A673 (cell line): ENCODE measurements around the gene NDC1. TPM values are rescaled to one million over a fixed set of nuclear protein-coding genes. Genes with fewer than 3 reads are reported as not detected.

ENCODE experiments used
- BruUV-seq: library from RNA; stranded (reverse); fragments of 400-500 nt; replicated peaks from 2 replicates; lab custom pipeline; 2021; lab: Mats Ljungman, UMichigan
- CTCF ChIA-PET: fragments of 300-600 bp; sonication (Branson Sonifier 250); formaldehyde crosslinking; loops from one replicate; lab custom pipeline; 2022; ENCODE audit warnings: antibody characterized with exemption; lab: Charles Lee
- POLR2A ChIA-PET: fragments of 300-600 bp; sonication (Branson Sonifier 250); formaldehyde crosslinking; loops from one replicate; lab custom pipeline; 2022; ENCODE audit warnings: antibody characterized with exemption; ENCODE audit not compliant: low non-redundant PET; lab: Charles Lee
- DNase-seq: peaks from one replicate; pipeline ENCODE4 v3.0.0-alpha.2; 2015; ENCODE audit warnings: low spot score
- H3K27ac ChIP-seq: fragments of 200-600 bp; sonication (generic); 2 replicates; pipeline ENCODE4 v1.5.1; 2016; ENCODE audit warnings: mixed run types, low read depth, mild to moderate bottlenecking, mixed read lengths, antibody characterized with exemption, low read length; ENCODE audit not compliant: poor library complexity, severe bottlenecking
- H3K27me3 ChIP-seq: fragments of 200-600 bp; sonication (generic); replicated peaks from 2 replicates; pipeline ENCODE4 v1.6.1; 2017; ENCODE audit warnings: mixed run types, low read depth, mild to moderate bottlenecking, mixed read lengths, antibody characterized with exemption, low read length; ENCODE audit not compliant: insufficient read depth, poor library complexity
- H3K36me3 ChIP-seq: fragments of 200-600 bp; sonication (generic); 2 replicates; pipeline ENCODE4 v1.6.1; 2016; ENCODE audit warnings: mixed run types, mild to moderate bottlenecking, mixed read lengths, antibody characterized with exemption, low read length; ENCODE audit not compliant: insufficient read depth, poor library complexity, severe bottlenecking
- H3K4me1 ChIP-seq: fragments of 200-600 bp; sonication (generic); 2 replicates; pipeline ENCODE4 v1.6.1; 2017; ENCODE audit warnings: mixed run types, mild to moderate bottlenecking, mixed read lengths, antibody characterized with exemption, low read length; ENCODE audit not compliant: insufficient read depth, poor library complexity, severe bottlenecking
- H3K4me3 ChIP-seq: fragments of 200-600 bp; sonication (generic); 2 replicates; pipeline ENCODE4 v1.5.1; 2016; ENCODE audit warnings: low read depth, mixed run types, mild to moderate bottlenecking, mixed read lengths, low read length; ENCODE audit not compliant: poor library complexity, severe bottlenecking
- H3K9me3 ChIP-seq: fragments of 200-600 bp; sonication (generic); 2 replicates; pipeline ENCODE4 v1.6.1; 2016; ENCODE audit warnings: mixed run types, low read depth, mild to moderate bottlenecking, mixed read lengths, antibody characterized with exemption, low read length; ENCODE audit not compliant: poor library complexity, severe bottlenecking
- CTCF ChIP-seq: fragments of 300-800, 200-600 bp; sonication (generic); conservative IDR thresholded peaks from 2 replicates; pipeline ENCODE4 v1.5.1; 2017; ENCODE audit warnings: low read depth, mild to moderate bottlenecking, antibody characterized with exemption, low read length, moderate library complexity, mixed read lengths
- EZH2 ChIP-seq: fragments of 200-600 bp; sonication (generic); IDR thresholded peaks from 2 replicates; pipeline ENCODE4 v1.6.1; 2017; ENCODE audit warnings: borderline replicate concordance, low read depth, mild to moderate bottlenecking, mixed read lengths, antibody characterized with exemption, low read length; ENCODE audit not compliant: poor library complexity, severe bottlenecking
- intact Hi-C: fragments of 100-400 bp; cut with micrococcal nuclease; formaldehyde crosslinking; loops from one replicate; pipeline ENCODE4 v1.10.0; 2022; ENCODE audit not compliant: unreplicated experiment
- total RNA-seq: library from RNA; stranded (reverse); gene quantifications from 2 replicates; pipeline ENCODE4 v1.2.3, GENCODE V29; 2021

Gene NDC1
- total RNA-seq, 1 experiment from 2014 or later, result 26.6 TPM

GRCh38 chr1:53771648-53772047 is 66.4 kb downstream of the NDC1 start:
- CTCF ChIA-PET, result no interaction called here
- no TSS peak for BruUV-seq
- POLR2A ChIA-PET, result no interaction called here
- no peaks in the 10 kb centered on the region for H3K27me3 ChIP-seq
- no peaks in the 10 kb centered on the region for H3K9me3 ChIP-seq
- peaks cover 4% of the 10 kb centered on the region for H3K4me1 ChIP-seq
- no peaks in the 10 kb centered on the region for H3K36me3 ChIP-seq
- intact Hi-C loops, result no loop called here
- no peak overlapping the region for H3K27ac ChIP-seq
- DNase-seq, result no peak
- H3K4me3 ChIP-seq, result no peak overlapping the region
- no peak for TF ChIP-seq EZH2
- no peak for TF ChIP-seq CTCF

- H3K27ac ChIP-seq, result no peak overlapping the region
- TF ChIP-seq EZH2, result no peak
- no peak for TF ChIP-seq CTCF
- no peak for DNase-seq
- ChIA-PET POLR2A (interaction anchor here (0.6 kb wide), 1 partner anchor 18 kb away, joined by 3 read pairs; no protein-coding TSS in a partner anchor), CTCF (no interaction called here)
- intact Hi-C loops, result no loop called here
- BruUV-seq, result no TSS peak
- H3K4me1 ChIP-seq, result peaks cover 4% of the 10 kb centered on the region
- no peaks in the 10 kb centered on the region for H3K9me3 ChIP-seq
- H3K27me3 ChIP-seq, result no peaks in the 10 kb centered on the region
- H3K4me3 ChIP-seq, result no peak overlapping the region
- H3K36me3 ChIP-seq, result no peaks in the 10 kb centered on the region
Measured at GRCh38 chr1:53769780-53770179, 68.3 kb downstream of the NDC1 start.

- H3K9me3 ChIP-seq, result no peaks in the 10 kb centered on the region
- peaks cover 4% of the 10 kb centered on the region for H3K4me1 ChIP-seq
- no peaks in the 10 kb centered on the region for H3K27me3 ChIP-seq
- H3K27ac ChIP-seq, result no peak overlapping the region
- TF ChIP-seq CTCF, result no peak
- TF ChIP-seq EZH2, result no peak
- CTCF ChIA-PET, result no interaction called here
- no TSS peak for BruUV-seq
- no peaks in the 10 kb centered on the region for H3K36me3 ChIP-seq
- POLR2A ChIA-PET, result no interaction called here
- DNase-seq, result no peak
- no peak overlapping the region for H3K4me3 ChIP-seq
- intact Hi-C loops, result no loop called here
Measured at GRCh38 chr1:53769184-53769583, 68.9 kb downstream of the NDC1 start.
